DMS53 treated with DMSO at 0.1 percent for 48 hours (cell line): ENCODE results near the gene S100P.
A peak's percentile ranks its signal among the peaks of the same experiment; 100 is the strongest.

Source experiments
- DNase-seq: peaks from one replicate; lab custom pipeline; 2025; ENCODE audit not compliant: unreplicated experiment; lab: John Stamatoyannopoulos, UW

S100P gene

DNA sequence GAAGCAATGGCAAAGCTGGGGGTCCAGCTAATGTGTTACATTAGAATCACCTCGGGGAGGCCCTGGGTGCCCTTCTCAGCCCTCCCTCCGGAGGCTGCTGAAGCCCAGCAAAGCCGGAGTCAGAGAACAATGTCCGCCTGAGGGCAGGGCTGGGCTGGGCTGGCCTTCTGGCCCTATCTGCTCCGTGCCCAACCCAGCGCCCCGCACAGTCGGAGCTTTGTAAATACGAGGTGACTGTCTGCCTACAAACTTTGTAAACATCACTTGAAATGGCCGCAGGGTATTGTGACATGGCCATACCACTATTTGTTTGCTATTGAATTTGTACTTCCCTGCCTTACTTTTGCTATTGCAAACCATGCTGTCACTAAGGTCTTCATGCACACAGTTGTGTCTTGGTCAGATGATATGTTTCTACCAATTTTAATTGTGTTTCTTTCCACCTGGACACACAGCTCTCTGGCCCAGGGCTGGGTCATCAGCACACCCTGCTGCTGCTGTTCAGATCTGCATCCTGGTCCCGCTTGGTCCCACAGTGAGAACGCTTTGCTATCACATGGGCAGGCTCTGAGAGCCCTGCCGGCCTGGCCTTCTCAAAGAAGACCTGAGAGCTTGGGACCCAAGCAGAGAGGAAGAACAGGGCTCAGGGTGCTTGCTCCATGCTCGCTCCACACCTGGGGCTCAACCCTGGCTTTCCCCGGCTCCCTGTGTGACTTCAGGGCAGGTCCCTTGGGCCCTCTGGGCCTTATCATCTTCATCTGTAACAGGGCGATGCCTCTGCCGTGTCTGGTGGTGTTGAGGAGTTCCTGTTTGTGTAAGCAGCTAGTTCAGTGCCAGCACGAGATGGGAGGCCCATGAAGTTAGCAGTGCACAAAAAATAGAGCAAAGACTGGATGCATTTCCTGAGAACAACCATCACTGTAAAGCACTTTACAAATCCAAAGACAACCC, 2.3 kb downstream of the S100P start:
- DNase-seq = peak; percentile 38

GRCh38 chr4:6696611-6697010, 2.9 kb downstream of the S100P start:
- DNase-seq = no peak

- DNase-seq = no peak
Observed at GRCh38 chr4:6697131-6697530, 3.5 kb downstream of the S100P start.

DNA sequence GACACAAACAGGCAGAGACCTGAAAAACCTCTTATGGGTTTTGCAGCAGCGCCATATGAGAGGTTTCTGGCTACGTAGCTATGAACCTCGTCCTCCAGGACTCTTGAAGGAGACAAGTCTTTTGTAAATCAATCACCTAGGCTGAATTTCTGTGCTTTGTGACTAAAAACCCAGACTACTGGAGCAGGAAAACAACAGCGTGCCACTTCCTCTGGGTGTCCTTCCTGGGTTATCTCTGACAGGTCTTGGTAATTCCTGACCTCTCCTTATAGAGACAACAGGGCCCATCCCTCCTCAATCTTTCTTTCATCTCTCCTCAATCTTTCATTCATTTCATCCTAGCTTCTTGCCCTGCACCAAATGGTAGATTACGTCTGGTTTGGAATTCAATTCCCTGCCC, 5.7 kb downstream of the S100P start:
- DNase-seq = no peak

DNA sequence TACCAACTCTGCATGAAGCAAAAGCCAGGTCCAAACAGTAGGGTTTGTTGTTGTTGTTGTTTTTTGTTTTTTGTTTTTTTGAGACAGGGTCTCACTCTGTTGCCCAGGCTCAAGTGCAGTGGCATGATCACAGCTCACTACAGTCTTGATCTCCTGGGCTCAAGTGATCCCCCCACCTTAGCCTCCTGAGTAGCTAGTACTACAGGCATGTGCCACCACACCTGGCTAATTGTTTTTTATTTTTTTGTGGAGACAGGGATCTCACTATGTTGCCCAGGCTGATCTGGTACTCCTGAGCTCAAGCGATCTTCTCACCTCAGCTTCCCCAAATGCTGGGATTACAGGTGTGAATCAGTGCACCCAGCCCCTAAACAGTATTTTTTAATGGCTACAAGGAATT, 6.2 kb downstream of the S100P start:
- no peak for DNase-seq

DNA sequence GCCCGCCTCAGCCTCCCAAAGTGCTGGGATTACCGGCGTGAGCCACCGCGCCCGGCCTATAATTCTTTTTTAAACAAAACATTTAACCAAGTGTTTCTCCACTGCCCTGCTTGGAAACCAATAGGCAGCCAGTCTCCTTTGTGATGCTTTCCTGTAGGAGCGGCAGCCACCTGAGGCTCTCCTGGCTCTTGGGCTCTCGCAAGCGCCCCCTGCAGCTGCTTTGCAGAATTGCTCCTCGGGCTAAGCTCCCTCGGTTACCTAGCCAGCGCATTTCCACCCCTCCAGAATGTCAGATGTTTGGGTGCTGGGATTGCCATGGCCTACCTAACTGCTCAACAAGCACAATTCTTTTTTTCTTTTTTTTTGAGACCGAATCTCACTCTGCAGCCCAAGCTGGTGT, 7.7 kb downstream of the S100P start:
- no peak for DNase-seq

GRCh38 chr4:6702761-6703160, 9.1 kb downstream of the S100P start:
- DNase-seq = no peak

DNA sequence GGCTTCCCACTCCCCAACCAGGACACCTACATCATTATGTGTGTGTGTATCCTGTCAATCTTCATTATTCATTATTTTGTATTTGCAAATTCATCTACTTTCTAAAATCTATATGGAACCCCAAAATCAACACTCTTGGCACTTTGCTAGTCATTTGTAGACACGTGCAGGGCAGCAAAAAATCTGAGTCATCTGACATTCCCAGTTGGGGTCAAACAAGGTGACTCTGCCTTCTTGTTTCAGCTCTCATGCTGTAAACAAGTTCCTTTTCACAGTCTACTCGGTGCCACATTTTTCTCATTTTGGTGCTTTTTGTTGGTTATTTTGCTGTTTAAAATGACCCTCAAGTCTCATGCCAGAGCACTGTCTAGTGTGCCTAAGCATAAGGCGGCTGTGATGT, 10.1 kb downstream of the S100P start:
- DNase-seq = no peak

GRCh38 chr4:6705646-6706045, 12.0 kb downstream of the S100P start:
- no peak for DNase-seq

GRCh38 chr4:6706173-6706572, 12.5 kb downstream of the S100P start:
- DNase-seq = no peak

GRCh38 chr4:6709230-6710114, 15.8 kb downstream of the S100P start, which contains the start of gene MRFAP1L1:
Gene MRFAP1L1 (minus strand): TSS chr4:6709865. CDS start chr4:6709629, 236 bp downstream.
- DNase-seq = peak; percentile 99

DNA sequence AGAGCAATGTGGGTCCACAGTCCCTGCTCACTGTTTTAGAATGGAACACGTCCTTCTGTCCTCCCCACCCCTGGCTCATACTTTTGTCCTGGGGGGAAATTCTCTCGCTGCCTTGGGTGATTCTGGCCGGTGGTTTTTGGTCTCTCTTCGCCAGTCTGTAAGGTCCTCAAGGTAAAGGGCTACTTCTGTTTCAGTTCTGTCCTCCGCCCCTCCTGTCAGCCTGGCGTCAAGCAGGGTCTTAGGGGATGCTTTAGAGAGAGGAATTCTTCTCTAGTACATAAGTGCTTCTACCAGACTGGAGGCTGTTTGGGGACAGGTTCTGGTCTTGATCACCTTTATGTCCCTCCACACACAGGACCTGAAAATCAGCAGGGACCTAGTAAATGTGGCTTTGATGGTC, 16.6 kb downstream of the S100P start:
- DNase-seq = no peak

DNA sequence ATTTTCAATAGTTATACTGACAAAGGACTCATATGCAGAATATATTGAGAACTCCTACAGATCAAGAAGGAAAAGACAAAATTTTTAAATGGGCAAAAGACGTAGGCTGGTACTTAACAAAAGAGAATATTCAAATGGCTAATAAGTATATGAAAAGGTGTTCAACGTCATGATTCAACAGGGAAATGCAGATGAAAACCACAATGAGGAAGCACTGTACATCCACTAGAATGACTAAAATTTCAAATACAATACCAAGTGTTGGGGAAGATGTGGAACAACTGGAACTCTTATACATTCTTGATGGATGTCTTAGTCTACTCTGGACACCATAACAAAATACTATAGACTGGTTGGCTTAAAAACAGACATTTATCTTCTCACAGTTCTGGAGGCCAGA, 17.3 kb downstream of the S100P start:
- no peak for DNase-seq

DNA sequence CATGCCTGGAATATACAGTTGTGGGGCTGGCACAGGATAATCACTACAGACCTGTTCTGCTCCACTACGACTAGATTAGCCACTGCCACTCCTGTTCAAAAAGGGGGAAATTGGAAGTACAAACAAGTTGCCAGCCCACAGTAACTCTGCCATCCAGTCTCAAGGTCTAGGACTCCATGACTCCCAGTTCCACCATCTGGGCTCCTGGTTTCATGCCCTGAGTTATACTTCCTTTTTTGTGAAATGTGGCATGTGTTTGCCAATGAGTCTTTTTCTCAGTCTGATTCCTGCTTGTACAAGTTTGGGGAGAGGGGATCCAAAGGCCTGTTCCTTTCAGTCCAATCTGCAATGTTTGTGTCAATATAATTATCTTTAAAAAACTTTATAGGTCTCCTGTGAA, 21.3 kb downstream of the S100P start:
- no peak for DNase-seq

DNA sequence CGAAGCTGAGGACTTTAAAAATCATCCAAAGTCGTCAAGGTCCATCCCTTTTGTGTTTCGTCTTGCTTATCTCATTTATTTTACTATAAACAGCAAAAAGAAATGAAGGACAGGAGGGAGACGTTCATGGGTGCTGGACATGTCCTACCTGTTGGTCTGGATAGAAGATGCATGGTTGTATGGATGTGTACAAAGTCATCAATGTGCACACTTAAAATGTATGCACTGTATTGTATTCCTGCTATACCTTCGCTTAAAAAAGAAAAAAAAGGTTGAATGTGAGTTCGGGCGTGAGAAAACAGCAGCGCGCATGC, 22.0 kb downstream of the S100P start:
- no peak for DNase-seq

DNA sequence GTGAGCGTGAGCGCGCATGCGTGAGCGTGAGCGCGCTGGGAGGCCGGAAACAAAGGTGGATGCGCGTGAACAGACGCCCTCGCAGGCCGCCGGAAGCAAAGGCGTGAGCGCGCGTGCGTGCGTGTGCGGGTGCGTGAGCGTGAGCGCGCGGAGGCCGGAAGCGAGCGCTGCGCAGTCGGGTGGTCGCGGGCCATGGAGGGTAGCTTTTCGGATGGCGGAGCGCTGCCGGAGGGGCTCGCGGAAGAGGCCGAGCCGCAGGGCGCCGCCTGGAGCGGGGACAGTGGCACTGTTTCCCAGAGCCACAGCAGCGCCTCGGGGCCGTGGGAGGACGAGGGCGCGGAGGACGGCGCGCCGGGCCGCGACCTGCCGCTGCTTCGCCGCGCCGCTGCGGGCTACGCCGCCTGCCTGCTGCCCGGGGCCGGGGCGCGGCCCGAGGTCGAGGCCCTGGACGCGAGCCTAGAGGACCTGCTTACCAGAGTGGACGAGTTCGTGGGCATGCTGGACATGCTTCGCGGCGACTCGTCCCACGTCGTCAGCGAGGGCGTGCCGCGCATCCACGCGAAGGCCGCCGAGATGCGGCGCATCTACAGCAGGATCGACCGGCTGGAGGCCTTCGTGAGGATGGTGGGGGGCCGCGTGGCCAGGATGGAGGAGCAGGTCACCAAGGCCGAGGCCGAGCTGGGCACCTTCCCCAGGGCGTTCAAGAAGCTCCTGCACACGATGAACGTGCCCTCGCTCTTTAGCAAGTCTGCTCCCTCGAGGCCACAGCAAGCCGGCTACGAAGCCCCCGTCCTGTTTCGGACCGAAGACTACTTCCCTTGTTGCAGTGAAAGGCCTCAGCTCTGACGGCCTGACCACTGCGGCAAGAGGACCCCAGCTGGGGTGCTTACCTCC, 22.6 kb downstream of the S100P start, which contains the start of gene BLOC1S4:
Gene BLOC1S4, plus strand, starts transcription at position 157 of the 894 bp plus-strand sequence. Its CDS starts 36 bp downstream, at position 193.
- DNase-seq = peak; percentile 92

GRCh38 chr4:6716958-6717655, 23.4 kb downstream of the S100P start:
- no peak for DNase-seq

DNA sequence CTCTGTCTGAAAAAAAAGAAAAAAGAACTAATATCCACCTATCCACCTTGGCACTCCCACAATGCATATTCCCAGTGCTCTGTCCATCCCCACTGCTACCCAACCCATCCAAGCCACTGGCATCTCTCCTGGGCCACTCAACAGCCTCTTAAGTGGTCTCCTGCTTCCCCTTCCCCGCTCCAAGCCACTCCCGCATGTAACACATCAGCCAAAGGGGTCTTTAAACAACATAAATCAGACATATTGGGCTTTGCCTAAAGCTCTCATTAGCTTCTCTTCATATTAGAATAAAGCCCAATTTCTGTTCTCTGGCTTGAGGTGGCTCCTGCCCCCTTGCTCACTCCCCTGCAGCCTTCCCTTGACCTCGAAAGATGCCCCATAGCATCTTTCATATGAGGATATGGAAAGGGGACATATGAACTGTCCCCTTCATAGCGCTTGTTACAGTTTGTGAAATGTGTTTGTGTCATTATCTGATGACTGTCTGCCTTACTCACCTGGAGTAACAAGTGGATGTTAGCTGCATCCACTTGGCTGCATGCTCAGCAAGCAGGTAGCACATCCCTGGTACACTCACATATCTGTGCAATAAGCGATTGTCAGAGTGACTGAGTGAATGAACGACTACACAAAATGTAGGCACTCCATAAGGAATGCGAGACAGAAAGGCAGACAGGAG, 25.4 kb downstream of the S100P start:
- no peak for DNase-seq

DNA sequence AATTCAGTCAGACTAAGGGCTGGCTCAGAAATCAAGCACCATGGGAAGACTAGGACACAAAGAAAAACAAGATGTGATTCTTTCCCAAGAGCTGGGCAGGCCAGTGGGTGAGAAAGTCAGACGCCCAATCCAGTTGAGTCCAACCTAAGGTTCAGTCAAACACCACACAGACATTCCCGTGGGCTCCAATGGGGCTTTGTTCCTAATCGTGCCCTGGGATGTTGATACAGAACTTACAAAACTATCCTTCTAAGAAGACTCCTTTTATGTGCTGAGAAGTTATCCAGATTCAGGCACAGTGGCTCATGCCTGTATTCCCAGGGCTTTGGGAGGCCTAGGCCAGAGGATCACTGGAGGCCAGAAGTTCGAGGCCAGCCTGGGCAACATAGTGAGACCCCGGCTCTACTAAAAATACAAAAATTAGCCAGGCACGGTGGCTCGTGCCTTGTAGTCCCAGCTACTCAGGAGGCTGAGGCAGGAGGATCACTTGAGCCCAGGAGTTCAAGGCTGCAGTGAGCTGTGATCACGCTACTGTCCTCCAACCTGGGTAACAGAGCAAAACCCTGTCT, 26.0 kb downstream of the S100P start:
- DNase-seq = no peak
